Bronchial epithelial cell (primary cell): ENCODE measurements around the gene ACAT2. TPM values are rescaled to one million over a fixed set of nuclear protein-coding genes. Genes with fewer than 3 reads are reported as not detected.
A peak's percentile ranks its signal among the peaks of the same experiment; 100 is the strongest.

Source experiments
- DNase-seq: peaks from one replicate; pipeline ENCODE4 v3.0.0-alpha.2; 2010; ENCODE audit warnings: low read depth
- FAIRE-seq: peaks from 2 replicates; lab custom pipeline; 2011; peaks lifted over from hg19 to GRCh38; lab: Jason Lieb, UNC
- H3K27me3 ChIP-seq: 2 replicates; pipeline ENCODE4 v1.5.1; 2011; ENCODE audit warnings: low read length; ENCODE audit not compliant: control insufficient read depth, insufficient read depth
- H3K36me3 ChIP-seq: 2 replicates; pipeline ENCODE4 v1.5.1; 2011; ENCODE audit warnings: low read length; ENCODE audit not compliant: control insufficient read depth, insufficient read depth
- H3K4me3 ChIP-seq: 2 replicates; pipeline ENCODE4 v1.5.1; 2011; ENCODE audit warnings: mild to moderate bottlenecking, low read depth, low read length, control low read depth
- CTCF ChIP-seq: IDR thresholded peaks from 2 replicates; pipeline ENCODE4 v1.5.1; 2011; ENCODE audit warnings: mild to moderate bottlenecking, moderate library complexity, low read length, control low read depth, inconsistent platforms; ENCODE audit not compliant: insufficient read depth, severe bottlenecking
- total RNA-seq: library from RNA; depleted of rRNA; stranded (reverse); fragments of >200 nt; gene quantifications from 2 replicates; pipeline ENCODE4 v1.2.1, GENCODE V29; 2014

Gene ACAT2
- total RNA-seq, 1 donor from 2014 or later = 42.9 TPM

- no peaks in the 10 kb centered on the region for H3K27me3 ChIP-seq
- DNase-seq (no peak), FAIRE-seq (no peak)
- H3K36me3 ChIP-seq = peaks cover 11% of the 10 kb centered on the region
- H3K4me3 ChIP-seq = no peak overlapping the region
- no peak for TF ChIP-seq CTCF
These were observed 8.6 kb upstream of the ACAT2 start for GRCh38 chr6:159753081-159753872.

GRCh38 chr6:159754401-159754800 lies 7.4 kb upstream of the ACAT2 start:
- DNase-seq (no peak), FAIRE-seq (no peak)
- H3K4me3 ChIP-seq = no peak overlapping the region
- TF ChIP-seq CTCF = no peak
- peaks cover 11% of the 10 kb centered on the region for H3K36me3 ChIP-seq
- no peaks in the 10 kb centered on the region for H3K27me3 ChIP-seq

- Histone ChIP-seq H3K36me3 (peaks cover 11% of the 10 kb centered on the region), H3K4me3 (no peak overlapping the region), H3K27me3 (no peaks in the 10 kb centered on the region)
- no peak for TF ChIP-seq CTCF
- DNase-seq (no peak), FAIRE-seq (no peak)
These were observed 6.6 kb upstream of the ACAT2 start for GRCh38 chr6:159754959-159755914.

- TF ChIP-seq CTCF = no peak
These were observed 5.3 kb upstream of the ACAT2 start for GRCh38 chr6:159756508-159756907.

GRCh38 chr6:159758031-159759001 lies 3.5 kb upstream of the ACAT2 start:
- H3K4me3 ChIP-seq = no peak overlapping the region
- DNase-seq (peak; percentile 70), FAIRE-seq (no peak)
- TF ChIP-seq CTCF = peak; percentile 25
- peaks cover 8% of the 10 kb centered on the region for H3K36me3 ChIP-seq
- no peaks in the 10 kb centered on the region for H3K27me3 ChIP-seq

More at GRCh38 chr6:159756508-159756907, 5.3 kb upstream of the ACAT2 start:
- DNase-seq (no peak), FAIRE-seq (no peak)
- Histone ChIP-seq H3K27me3 (no peaks in the 10 kb centered on the region), H3K36me3 (peaks cover 11% of the 10 kb centered on the region), H3K4me3 (no peak overlapping the region)
